ENCODE measurements around the gene STX18. TPM values are rescaled to one million over a fixed set of nuclear protein-coding genes. Genes with fewer than 3 reads are reported as not detected.

The STX18 gene
- total RNA-seq, 2 experiments from 2014 or later, result 25.8 to 27.9 TPM

DNA sequence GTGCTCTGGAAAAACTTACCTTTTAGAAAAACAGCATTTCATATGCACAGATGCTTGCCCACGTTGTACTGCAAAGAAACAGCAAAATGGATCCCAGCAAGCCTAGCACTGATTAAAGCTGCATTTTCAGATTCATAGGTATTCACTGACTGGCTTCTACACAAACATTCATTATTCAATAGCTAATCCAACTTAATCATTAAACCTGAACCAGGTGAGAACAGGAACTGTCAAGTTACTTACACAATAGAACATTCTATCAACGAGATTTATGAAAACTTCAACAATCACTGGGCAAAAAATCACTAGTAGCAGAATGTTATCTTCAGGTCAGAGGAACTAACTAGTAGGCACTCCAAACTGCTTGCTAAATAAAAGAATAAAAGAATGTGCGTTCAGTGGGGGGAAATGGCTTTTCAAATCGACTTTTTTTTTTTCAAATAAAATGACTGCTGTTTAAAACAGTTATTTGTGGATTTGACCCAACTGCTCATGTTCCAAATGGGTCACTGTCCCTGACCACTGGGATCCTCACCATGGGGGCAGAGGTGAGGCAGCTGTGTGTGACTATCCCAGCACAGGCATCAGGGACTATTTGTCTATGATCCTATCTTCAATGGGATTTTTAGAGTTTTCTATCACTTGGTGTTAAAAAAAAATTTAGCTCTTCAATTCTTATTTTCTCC lies 42.3 kb downstream of the STX18 start:
- ChIA-PET CTCF (interaction anchor here (1.0 kb wide), 1 partner anchor 23 kb away, joined by 3 read pairs; no protein-coding TSS in a partner anchor), POLR2A (no interaction called here)
- H3K4me1 Mint-ChIP-seq, result peaks cover 13% of the 10 kb centered on the region
- H3K9me3 Mint-ChIP-seq, result no peaks in the 10 kb centered on the region
- no peaks in the 10 kb centered on the region for H3K36me3 Mint-ChIP-seq (ENCODE audit: low read depth)
- no peak for DNase-seq
- H3K27ac Mint-ChIP-seq, result no peak overlapping the region
- H3K4me3 Mint-ChIP-seq, result no peak overlapping the region
- H3K27me3 Mint-ChIP-seq, result no peaks in the 10 kb centered on the region

DNA sequence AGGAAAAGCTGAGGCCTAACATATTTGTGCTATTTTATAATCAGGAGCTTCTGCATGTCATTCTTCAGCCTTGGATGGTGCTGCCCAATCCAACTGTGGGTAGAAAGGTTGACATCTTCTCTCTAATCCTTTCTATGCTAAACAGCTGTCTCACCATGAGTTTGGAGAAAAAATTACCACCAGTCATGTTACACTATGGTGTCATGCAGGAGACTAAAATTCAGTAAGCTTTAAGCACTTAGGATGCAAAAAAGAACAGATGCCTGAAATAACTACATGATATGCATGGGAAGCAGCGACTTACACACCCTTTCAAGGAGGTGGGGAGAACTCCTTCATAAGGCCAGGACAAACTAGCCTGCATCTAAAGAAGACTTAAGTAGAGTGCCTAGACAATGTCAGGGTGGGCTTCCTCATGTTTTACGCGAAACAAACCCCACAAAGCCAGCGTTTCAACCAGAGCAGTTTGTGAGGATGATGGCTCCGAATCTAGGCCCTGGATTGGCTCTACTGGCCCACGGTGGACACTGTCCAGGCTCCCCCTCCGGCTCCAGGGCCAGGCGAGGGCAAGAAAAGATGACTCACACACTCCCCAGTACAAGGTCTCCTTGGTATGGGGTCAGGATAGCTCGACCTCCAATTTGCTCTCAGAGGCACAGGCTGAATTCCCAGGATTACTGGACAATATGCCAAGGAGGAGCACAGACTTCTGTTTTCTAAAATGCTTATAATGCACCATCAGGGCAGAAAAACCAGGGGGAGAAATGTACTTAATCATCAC lies 45.1 kb downstream of the STX18 start:
- ChIA-PET POLR2A (no interaction called here), CTCF (no interaction called here)
- H3K27me3 Mint-ChIP-seq, result no peaks in the 10 kb centered on the region
- no peak overlapping the region for H3K4me3 Mint-ChIP-seq
- peaks cover 8% of the 10 kb centered on the region for H3K4me1 Mint-ChIP-seq
- no peak overlapping the region for H3K27ac Mint-ChIP-seq
- H3K9me3 Mint-ChIP-seq, result no peaks in the 10 kb centered on the region
- H3K36me3 Mint-ChIP-seq (ENCODE audit: low read depth), result no peaks in the 10 kb centered on the region
- no peak for DNase-seq

DNA sequence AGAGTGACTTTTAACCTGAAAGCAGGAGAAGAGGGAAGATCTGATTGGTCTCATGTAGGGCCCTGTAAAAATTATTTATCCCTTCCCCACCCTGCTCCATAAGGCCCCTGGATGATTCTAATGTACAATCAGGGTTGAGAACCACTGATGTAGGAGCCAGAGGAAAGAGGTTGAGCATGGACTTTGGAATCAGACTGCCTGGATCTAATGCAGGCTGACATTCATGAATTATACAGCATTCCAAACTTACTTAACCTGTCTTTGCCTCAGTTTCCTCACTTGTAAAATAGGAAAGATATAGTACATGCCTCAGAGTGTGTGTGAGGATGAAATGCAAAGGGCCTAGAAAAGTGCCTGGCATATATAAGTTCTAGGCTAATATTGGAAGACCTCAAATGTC lies 47.0 kb downstream of the STX18 start:
- Mint-ChIP-seq H3K4me1 (peaks cover 8% of the 10 kb centered on the region), H3K27ac (no peak overlapping the region), H3K36me3 (ENCODE audit: low read depth) (no peaks in the 10 kb centered on the region), H3K27me3 (no peaks in the 10 kb centered on the region), H3K9me3 (no peaks in the 10 kb centered on the region), H3K4me3 (no peak overlapping the region)
- ChIA-PET POLR2A (no interaction called here), CTCF (no interaction called here)
- DNase-seq, result no peak

DNA sequence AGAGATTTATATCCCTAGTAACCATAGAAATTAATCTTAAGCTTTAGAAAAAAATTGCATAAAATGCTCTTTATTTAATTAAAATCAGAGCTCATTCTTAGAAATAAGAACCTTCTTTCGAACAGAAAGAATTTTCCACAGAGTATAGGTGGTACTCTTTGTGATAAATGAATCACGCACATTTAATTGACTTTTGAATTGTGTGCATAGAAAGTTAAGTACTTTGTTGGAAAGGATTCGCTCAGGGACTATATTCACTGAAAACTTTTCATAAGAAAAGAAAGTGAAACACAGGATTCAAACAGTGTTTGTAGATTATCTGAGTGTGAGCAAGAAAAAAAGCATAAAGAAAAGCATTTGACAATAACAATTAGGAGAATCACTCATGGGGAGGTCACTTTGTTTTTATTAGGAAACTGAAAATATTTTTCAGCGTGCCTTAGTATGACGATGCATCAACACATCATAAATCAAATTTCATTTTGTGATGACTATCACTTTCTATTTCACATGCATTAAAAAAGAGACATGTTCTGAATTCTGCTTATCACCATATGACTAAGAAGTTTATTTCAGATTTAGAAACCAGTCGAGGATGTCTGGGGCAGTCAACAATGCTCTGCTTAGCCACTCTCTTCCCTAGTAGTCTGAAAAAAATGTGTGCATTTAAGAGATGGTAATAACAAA lies 49.5 kb downstream of the STX18 start:
- ChIA-PET POLR2A (no interaction called here), CTCF (no interaction called here)
- no peaks in the 10 kb centered on the region for H3K36me3 Mint-ChIP-seq (ENCODE audit: low read depth)
- no peaks in the 10 kb centered on the region for H3K27me3 Mint-ChIP-seq
- H3K4me1 Mint-ChIP-seq, result peaks cover 8% of the 10 kb centered on the region
- H3K4me3 Mint-ChIP-seq, result peak overlapping the region; percentile 44
- H3K9me3 Mint-ChIP-seq, result no peaks in the 10 kb centered on the region
- no peak for DNase-seq
- peak overlapping the region; percentile 22 for H3K27ac Mint-ChIP-seq

DNA sequence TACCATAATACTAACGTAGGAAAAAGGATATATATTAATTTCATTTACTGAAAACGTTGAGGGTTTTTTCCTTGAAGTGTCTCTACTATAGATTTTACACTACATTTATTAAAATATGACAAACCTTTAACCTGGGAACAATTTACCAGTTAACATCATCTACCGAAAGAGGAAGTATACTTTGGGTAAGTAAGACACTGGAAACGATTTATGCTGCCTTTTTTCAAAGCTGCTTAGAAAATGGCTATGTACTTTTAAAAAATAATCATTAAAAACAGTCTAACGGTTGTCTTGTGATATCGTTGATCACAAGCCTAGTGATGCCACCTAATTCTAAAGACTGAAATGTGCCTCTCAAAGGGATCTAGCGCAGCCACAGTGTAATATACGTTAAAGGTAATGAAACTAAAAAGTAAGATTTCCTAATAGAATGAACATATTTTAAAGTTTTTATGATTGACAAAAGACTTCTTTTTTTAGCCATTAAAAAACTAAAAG lies 50.4 kb downstream of the STX18 start:
- H3K4me3 Mint-ChIP-seq, result no peak overlapping the region
- H3K27me3 Mint-ChIP-seq, result no peaks in the 10 kb centered on the region
- ChIA-PET POLR2A (no interaction called here), CTCF (no interaction called here)
- peaks cover 8% of the 10 kb centered on the region for H3K4me1 Mint-ChIP-seq
- DNase-seq, result no peak
- no peaks in the 10 kb centered on the region for H3K36me3 Mint-ChIP-seq (ENCODE audit: low read depth)
- H3K27ac Mint-ChIP-seq, result no peak overlapping the region
- no peaks in the 10 kb centered on the region for H3K9me3 Mint-ChIP-seq

DNA sequence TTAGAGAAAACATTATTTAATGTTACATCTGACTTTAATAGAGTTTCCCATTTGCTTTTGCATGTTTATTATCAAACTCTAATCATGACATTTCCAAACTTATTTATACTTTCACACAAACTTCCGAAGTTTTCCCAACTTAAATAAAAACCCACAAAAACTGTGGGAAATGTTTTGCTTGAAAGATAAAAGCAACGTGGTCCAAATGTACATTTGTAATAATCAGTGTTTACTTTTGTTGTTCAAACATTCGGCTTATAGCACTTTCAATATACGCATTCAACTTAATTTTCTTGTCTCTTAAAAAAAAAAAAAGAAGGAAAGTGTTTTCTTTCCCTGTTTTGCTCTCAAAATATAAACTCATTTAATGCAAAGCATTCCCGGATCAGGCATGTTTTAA lies 51.0 kb downstream of the STX18 start:
- Mint-ChIP-seq H3K4me1 (peaks cover 8% of the 10 kb centered on the region), H3K36me3 (ENCODE audit: low read depth) (no peaks in the 10 kb centered on the region), H3K9me3 (no peaks in the 10 kb centered on the region), H3K4me3 (no peak overlapping the region), H3K27me3 (no peaks in the 10 kb centered on the region), H3K27ac (no peak overlapping the region)
- DNase-seq, result no peak
- ChIA-PET CTCF (interaction anchor here (1.6 kb wide), 1 partner anchor 38 kb away, joined by 3 read pairs; no protein-coding TSS in a partner anchor), POLR2A (no interaction called here)

DNA sequence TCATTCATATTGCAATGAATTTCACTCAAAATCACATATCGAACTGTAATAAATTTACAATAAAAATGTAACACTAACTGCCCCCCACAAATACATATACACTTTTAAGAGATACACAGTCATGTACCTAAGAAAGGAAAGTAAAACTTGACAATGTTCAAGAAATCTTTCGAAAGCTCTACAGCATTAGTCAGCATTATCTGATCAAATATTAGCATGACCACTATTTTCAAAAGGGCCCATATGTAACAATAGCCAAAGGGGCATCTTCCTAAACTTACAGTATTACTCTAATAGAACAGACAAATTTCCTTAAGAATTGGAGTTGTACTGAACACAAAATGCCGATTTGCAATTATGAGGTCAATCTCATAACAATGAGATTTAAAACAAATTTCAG lies 51.8 kb downstream of the STX18 start:
- Mint-ChIP-seq H3K4me1 (peaks cover 8% of the 10 kb centered on the region), H3K27ac (no peak overlapping the region), H3K4me3 (no peak overlapping the region), H3K27me3 (no peaks in the 10 kb centered on the region), H3K9me3 (no peaks in the 10 kb centered on the region), H3K36me3 (ENCODE audit: low read depth) (no peaks in the 10 kb centered on the region)
- CTCF ChIA-PET, result interaction anchor here (0.6 to 1.6 kb wide), 2 partner anchors 38 to 106 kb away, joined by 3 to 4 read pairs; no protein-coding TSS in a partner anchor
- POLR2A ChIA-PET, result no interaction called here
- DNase-seq, result no peak

DNA sequence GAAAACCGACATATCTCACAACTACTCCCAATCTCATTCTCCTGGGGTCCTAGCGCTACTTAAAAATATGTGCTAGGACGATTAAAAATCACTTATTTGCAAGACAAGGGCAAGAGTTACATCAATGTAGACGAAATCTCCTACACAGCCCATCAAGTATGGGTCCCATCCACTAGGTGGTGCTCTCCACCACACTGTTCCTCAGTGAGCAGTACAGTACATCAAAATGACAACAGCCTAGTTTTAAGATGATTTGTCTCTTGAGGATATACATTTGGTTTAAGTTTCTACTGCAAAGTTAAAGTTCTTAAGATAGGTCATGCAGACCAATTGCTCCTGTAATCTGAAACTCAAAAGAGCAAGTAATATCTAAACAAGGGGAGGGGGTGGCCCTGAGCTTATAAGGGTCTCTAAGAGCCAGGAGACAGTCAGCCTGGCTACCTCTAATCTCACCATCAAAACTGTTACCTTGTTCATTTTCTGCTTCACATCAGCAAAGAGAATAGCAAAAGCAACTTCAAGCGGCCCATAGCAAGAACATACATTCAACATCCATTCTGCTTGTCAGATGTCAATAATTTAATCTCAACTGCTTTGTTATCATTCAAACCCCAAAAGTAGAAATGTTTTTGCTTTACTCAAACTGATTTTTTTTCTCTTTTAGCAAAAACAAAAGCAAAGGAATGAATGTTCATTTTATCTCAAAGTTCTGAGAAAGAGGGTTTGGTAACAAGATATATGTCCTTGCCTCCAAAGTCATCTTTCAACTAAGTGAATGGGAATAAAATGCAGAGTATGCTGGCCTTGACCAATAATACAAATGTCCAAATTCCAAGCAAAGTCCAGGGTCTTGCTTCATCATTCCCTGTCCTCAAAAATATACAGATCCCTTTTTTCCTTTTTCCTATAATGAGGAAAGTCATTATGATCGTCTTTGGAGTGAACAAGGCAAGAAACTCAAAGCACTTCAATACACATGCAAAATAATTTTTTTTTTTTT lies 53.1 kb downstream of the STX18 start:
- H3K27ac Mint-ChIP-seq, result no peak overlapping the region
- ChIA-PET CTCF (interaction anchor here (0.8 to 1.5 kb wide), 3 partner anchors 17 to 95 kb away, joined by 3 to 4 read pairs (median 4); no protein-coding TSS in a partner anchor), POLR2A (no interaction called here)
- no peak overlapping the region for H3K4me3 Mint-ChIP-seq
- no peaks in the 10 kb centered on the region for H3K27me3 Mint-ChIP-seq
- peak; percentile 83 for DNase-seq
- H3K9me3 Mint-ChIP-seq, result no peaks in the 10 kb centered on the region
- peaks cover 8% of the 10 kb centered on the region for H3K4me1 Mint-ChIP-seq
- no peaks in the 10 kb centered on the region for H3K36me3 Mint-ChIP-seq (ENCODE audit: low read depth)

DNA sequence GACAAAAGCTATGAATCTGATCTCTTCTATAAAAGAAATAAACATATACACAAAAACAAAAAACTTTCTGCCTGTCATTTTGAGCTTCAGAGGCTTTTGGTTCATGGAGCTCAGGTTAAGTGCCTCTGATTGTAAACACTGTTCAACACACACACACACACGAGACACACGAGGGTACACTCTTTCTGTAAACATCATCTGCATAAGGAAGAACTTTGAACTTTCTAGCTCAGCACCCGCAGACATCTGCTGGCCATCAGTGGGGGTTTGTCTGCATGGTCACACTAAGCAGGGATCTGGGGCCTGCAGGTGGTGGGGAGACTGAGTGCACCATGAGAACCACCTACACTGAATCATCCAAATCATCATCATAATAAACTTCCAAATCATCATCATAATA lies 54.9 kb downstream of the STX18 start:
- CTCF ChIA-PET, result interaction anchor here (0.6 kb wide), 1 partner anchor 377 kb away, joined by 3 read pairs; no protein-coding TSS in a partner anchor
- POLR2A ChIA-PET, result no interaction called here
- Mint-ChIP-seq H3K9me3 (no peaks in the 10 kb centered on the region), H3K27ac (no peak overlapping the region), H3K27me3 (no peaks in the 10 kb centered on the region), H3K36me3 (ENCODE audit: low read depth) (no peaks in the 10 kb centered on the region), H3K4me3 (no peak overlapping the region), H3K4me1 (no peaks in the 10 kb centered on the region)
- no peak for DNase-seq

DNA sequence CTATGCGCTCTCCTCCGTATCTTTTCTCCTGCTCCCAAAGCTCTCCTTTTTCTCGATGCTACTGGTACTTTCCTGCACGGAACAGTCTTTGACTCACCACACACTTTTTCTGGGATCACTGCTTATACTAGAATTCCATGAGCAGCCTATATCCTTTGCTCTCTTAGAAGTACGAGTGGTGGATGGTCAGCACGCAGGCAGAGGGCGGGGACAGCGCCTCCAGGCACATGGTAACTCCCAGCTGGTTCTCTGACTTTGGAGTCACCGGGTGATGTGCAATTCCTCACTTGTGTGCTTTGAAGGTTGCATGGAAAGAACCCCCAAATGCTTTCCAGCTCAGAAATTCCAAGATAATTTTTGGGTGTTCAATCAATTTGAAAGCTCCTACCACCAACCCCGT lies 56.0 kb downstream of the STX18 start:
- H3K36me3 Mint-ChIP-seq (ENCODE audit: low read depth), result no peaks in the 10 kb centered on the region
- no peaks in the 10 kb centered on the region for H3K27me3 Mint-ChIP-seq
- no peaks in the 10 kb centered on the region for H3K9me3 Mint-ChIP-seq
- H3K4me1 Mint-ChIP-seq, result no peaks in the 10 kb centered on the region
- POLR2A ChIA-PET, result no interaction called here
- DNase-seq, result no peak
- CTCF ChIA-PET, result no interaction called here
- H3K4me3 Mint-ChIP-seq, result no peak overlapping the region
- no peak overlapping the region for H3K27ac Mint-ChIP-seq

DNA sequence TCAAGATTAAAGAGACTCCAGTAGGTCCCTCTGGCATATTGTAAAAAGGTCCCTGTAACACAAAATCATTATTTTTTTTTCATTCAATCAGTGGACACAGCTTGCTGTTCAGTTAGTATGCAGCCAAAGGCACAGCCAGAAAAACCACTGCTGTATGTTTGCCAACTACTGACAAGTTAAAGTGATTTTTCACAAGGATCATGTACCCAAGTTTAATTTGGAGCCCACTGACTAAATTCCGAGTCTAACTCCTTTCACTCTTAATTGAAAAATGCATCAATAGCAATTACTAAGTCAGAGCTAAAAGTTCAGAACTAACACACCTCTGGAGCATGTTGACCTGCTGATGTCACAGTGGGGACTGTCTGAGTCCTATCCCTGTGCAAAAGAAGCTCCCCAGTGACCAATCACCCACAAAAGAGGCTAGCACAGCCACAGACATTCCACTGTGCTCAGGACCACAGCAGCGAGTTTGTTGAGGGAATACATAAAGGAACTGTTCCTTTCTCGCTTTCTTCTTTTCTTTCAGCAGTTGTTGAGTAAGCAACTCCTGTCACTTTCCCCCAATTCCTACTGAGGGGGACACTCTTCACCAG lies 60.4 kb downstream of the STX18 start:
- H3K9me3 Mint-ChIP-seq, result no peaks in the 10 kb centered on the region
- CTCF ChIA-PET, result no interaction called here
- no peak overlapping the region for H3K27ac Mint-ChIP-seq
- H3K4me3 Mint-ChIP-seq, result no peak overlapping the region
- DNase-seq, result no peak
- H3K4me1 Mint-ChIP-seq, result no peaks in the 10 kb centered on the region
- no peaks in the 10 kb centered on the region for H3K27me3 Mint-ChIP-seq
- POLR2A ChIA-PET, result no interaction called here
- no peaks in the 10 kb centered on the region for H3K36me3 Mint-ChIP-seq (ENCODE audit: low read depth)
